H1 (cell line): ENCODE measurements around the gene ZNF23.

ENCODE experiments used
- CEBPB ChIP-seq: IDR thresholded peaks from 2 replicates; pipeline ENCODE4 v1.6.1; 2012; ENCODE audit warnings: low read depth, low read length
- CTCF ChIP-seq, 3 experiments: IDR thresholded peaks; 1 replicate in 2 of 3; 2 replicates in 1 of 3; pipeline versions ENCODE4 v1.5.1 to v1.6.1; 2011; ENCODE audit warnings: low read length in 3 of 3, mild to moderate bottlenecking in 3 of 3, inconsistent platforms in 2 of 3, low read depth in 1 of 3, moderate library complexity in 1 of 3; ENCODE audit not compliant: insufficient read depth in 1 of 3; ENCODE audit errors: control extremely low read depth in 1 of 3
- EP300 ChIP-seq, 2 experiments: IDR thresholded peaks; 1 replicate in 1 of 2; 2 replicates in 1 of 2; pipeline ENCODE4 v1.6.1; 2011 to 2012; ENCODE audit warnings: low read depth in 2 of 2, low read length in 2 of 2, mild to moderate bottlenecking in 2 of 2, borderline replicate concordance in 1 of 2, inconsistent platforms in 1 of 2, moderate library complexity in 1 of 2
- POLR2A ChIP-seq, 2 experiments: IDR thresholded peaks; 1 replicate in 1 of 2; 2 replicates in 1 of 2; pipeline ENCODE4 v1.6.1; 2011; ENCODE audit warnings: low read depth in 2 of 2, low read length in 2 of 2, mild to moderate bottlenecking in 2 of 2; ENCODE audit errors: control extremely low read depth in 1 of 2
- SIN3A ChIP-seq, 2 experiments: IDR thresholded peaks in 1 of 2; conservative IDR thresholded peaks in 1 of 2; 2 replicates each; pipeline ENCODE4 v1.6.1; 2011 to 2012; ENCODE audit warnings: low read length in 2 of 2, improper control_type of control experiment in 1 of 2, low read depth in 1 of 2, mild to moderate bottlenecking in 1 of 2
- TAF1 ChIP-seq: IDR thresholded peaks from 2 replicates; pipeline ENCODE4 v1.6.1; 2011; ENCODE audit warnings: mild to moderate bottlenecking, low read depth, low read length
- TBP ChIP-seq: IDR thresholded peaks from 2 replicates; pipeline ENCODE4 v1.6.1; 2011; ENCODE audit warnings: low read depth, low read length, improper control_type of control experiment

GRCh38 chr16:71489122-71489521, 27.1 kb upstream of the ZNF23 start, which contains the start of gene ZNF19:
- TF ChIP-seq CEBPB (no peak), CTCF (IDR thresholded peaks at IDR 0.05; ENCODE audit: control extremely low read depth in 1 of 3, insufficient read depth in 1 of 3, low read depth in 1 of 3, low read length in 3 of 3) (no peak), TAF1 (no peak), SIN3A (conservative IDR thresholded peaks at IDR 0.05 in 1 of 2, IDR thresholded peaks at IDR 0.05 in 1 of 2; ENCODE audit: low read depth in 1 of 2, low read length in 2 of 2) (no peak), POLR2A (IDR thresholded peaks at IDR 0.05; ENCODE audit: control extremely low read depth in 1 of 2, low read depth in 2 of 2, low read length in 2 of 2) (no peak), EP300 (IDR thresholded peaks at IDR 0.05; ENCODE audit: borderline replicate concordance in 1 of 2, low read depth in 2 of 2, low read length in 2 of 2) (no peak), TBP (no peak)
